C4-2B (cell line): ENCODE measurements around the gene XPO4.

Experiments
- CTCF ChIP-seq: fragments of 450-650 bp; conservative IDR thresholded peaks from 2 replicates; pipeline ENCODE4 v1.5.1; 2017; ENCODE audit warnings: mild to moderate bottlenecking
- ZFX ChIP-seq: fragments of 450-650 bp; IDR thresholded peaks from 2 replicates; pipeline ENCODE4 v1.6.1; 2017

DNA sequence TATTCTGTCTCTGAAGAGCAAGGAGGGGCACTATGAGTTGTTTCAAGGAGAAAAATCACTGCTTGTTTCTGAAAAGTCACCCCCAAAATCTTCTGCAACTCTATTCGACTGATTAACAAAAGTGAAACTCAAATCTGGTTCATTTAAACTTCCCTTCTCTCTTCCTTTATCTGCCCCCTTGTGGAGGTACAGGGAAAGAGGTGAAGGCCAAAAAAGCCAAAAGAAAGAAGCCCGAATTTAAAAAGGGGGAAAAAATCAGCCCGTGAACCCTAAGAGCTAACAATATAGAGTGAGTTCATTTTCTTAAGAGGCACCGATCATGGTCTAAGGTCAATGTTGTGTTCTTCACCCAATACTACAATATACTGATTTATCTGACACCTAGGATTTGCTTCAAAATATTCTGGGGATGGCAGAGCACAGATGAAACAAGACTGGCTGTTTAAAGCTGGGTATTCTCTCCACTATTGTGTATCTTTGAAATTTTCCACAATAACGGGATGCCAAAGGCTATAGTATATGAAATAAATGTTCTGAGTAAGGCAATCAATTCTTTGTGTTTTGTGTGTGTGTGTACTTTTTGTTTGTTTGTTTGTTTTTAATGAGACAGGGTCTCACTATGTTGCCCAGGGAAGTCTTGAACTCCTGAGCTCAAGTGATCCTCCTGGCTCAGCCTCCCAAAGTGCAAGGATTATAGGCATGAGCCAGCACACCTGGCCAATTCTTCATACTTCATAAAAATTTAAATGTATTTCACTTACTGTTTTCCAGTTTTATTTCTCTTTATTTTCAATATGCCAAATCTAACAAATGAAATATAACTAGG lies 73.8 kb downstream of the XPO4 start:
- TF ChIP-seq CTCF (peak; percentile 95), ZFX (no peak)
